ENCODE data around the gene TEX28. TPM values are rescaled to one million over a fixed set of nuclear protein-coding genes. Genes with fewer than 3 reads are reported as not detected.
"Not testable (repeated sequence)": the region's sequence is repeated elsewhere in the genome, so short reads cannot be mapped to it uniquely, and the experiment has no call there.

The TEX28 gene
- total RNA-seq, 1 donor from 2014 or later: not detected

- no peak overlapping the region for H3K27ac Mint-ChIP-seq (ENCODE audit: unreplicated experiment)
Measured at GRCh38 chrX:154298312-154298711, 3.4 kb upstream of the TEX28 start.

GRCh38 chrX:154296731-154297130, 1.8 kb upstream of the TEX28 start:
- Mint-ChIP-seq H3K4me1 (ENCODE audit: low read depth) (no peaks in the 10 kb centered on the region), H3K4me3 (ENCODE audit: unreplicated experiment) (no peak overlapping the region), H3K27ac (ENCODE audit: unreplicated experiment) (no peak overlapping the region), H3K27me3 (ENCODE audit: low read depth) (no peaks in the 10 kb centered on the region), H3K36me3 (ENCODE audit: low read depth) (no peaks in the 10 kb centered on the region), H3K9me3 (ENCODE audit: low read depth) (peaks cover 9% of the 10 kb centered on the region)
- no peak for TF ChIP-seq CTCF (IDR thresholded peaks at IDR 0.05)
- DNase-seq (ENCODE audit: low spot score): peak; percentile 46

More at GRCh38 chrX:154298312-154298711, 3.4 kb upstream of the TEX28 start:
- Mint-ChIP-seq H3K27me3 (ENCODE audit: low read depth) (no peaks in the 10 kb centered on the region), H3K36me3 (ENCODE audit: low read depth) (no peaks in the 10 kb centered on the region), H3K4me1 (ENCODE audit: low read depth) (no peaks in the 10 kb centered on the region), H3K4me3 (ENCODE audit: unreplicated experiment) (no peak overlapping the region), H3K9me3 (ENCODE audit: low read depth) (peaks cover 9% of the 10 kb centered on the region)
- peak; percentile 18 for DNase-seq (ENCODE audit: low spot score)
- no peak for TF ChIP-seq CTCF (IDR thresholded peaks at IDR 0.05)

- no peak within 1 kb of the TSS for H3K4me3 Mint-ChIP-seq (ENCODE audit: unreplicated experiment)
- H3K27me3 Mint-ChIP-seq (ENCODE audit: low read depth): no peaks in the 10 kb centered on the region
- no peaks in the 10 kb centered on the region for H3K4me1 Mint-ChIP-seq (ENCODE audit: low read depth)
- no peaks in the 10 kb centered on the region for H3K36me3 Mint-ChIP-seq (ENCODE audit: low read depth)
- TF ChIP-seq CTCF (IDR thresholded peaks at IDR 0.05): no peak
- peaks cover 9% of the 10 kb centered on the region for H3K9me3 Mint-ChIP-seq (ENCODE audit: low read depth)
- no peak within 1 kb of the TSS for H3K27ac Mint-ChIP-seq (ENCODE audit: unreplicated experiment)
- DNase-seq (ENCODE audit: low spot score): peak; percentile 68
Measured at GRCh38 chrX:154295664-154296310, 863 bp upstream of the TEX28 start, which contains the start of gene TKTL1. TSS of gene TKTL1 (plus strand) at chrX:154295795. CDS start at chrX:154295860, 65 bp downstream.

- not testable (repeated sequence) for H3K9me3 Mint-ChIP-seq (ENCODE audit: low read depth); H3K4me1 Mint-ChIP-seq (ENCODE audit: low read depth); H3K27ac Mint-ChIP-seq (ENCODE audit: unreplicated experiment); H3K36me3 Mint-ChIP-seq (ENCODE audit: low read depth); H3K27me3 Mint-ChIP-seq (ENCODE audit: low read depth); DNase-seq (ENCODE audit: low spot score); H3K4me3 Mint-ChIP-seq (ENCODE audit: unreplicated experiment)
Measured at GRCh38 chrX:154286406-154286805, 8.5 kb downstream of the TEX28 start.

GRCh38 chrX:154284489-154285338, 10.2 kb downstream of the TEX28 start:
- H3K4me3 Mint-ChIP-seq (ENCODE audit: unreplicated experiment); H3K27me3 Mint-ChIP-seq (ENCODE audit: low read depth); H3K27ac Mint-ChIP-seq (ENCODE audit: unreplicated experiment): not testable (repeated sequence)

GRCh38 chrX:154269245-154269644, 25.7 kb downstream of the TEX28 start:
- H3K4me1 Mint-ChIP-seq (ENCODE audit: low read depth); H3K27ac Mint-ChIP-seq (ENCODE audit: unreplicated experiment); H3K27me3 Mint-ChIP-seq (ENCODE audit: low read depth); DNase-seq (ENCODE audit: low spot score); H3K9me3 Mint-ChIP-seq (ENCODE audit: low read depth); H3K4me3 Mint-ChIP-seq (ENCODE audit: unreplicated experiment); H3K36me3 Mint-ChIP-seq (ENCODE audit: low read depth): not testable (repeated sequence)

More at GRCh38 chrX:154284489-154285338, 10.2 kb downstream of the TEX28 start:
- not testable (repeated sequence) for H3K4me1 Mint-ChIP-seq (ENCODE audit: low read depth); H3K36me3 Mint-ChIP-seq (ENCODE audit: low read depth); H3K9me3 Mint-ChIP-seq (ENCODE audit: low read depth); DNase-seq (ENCODE audit: low spot score)

- H3K27me3 Mint-ChIP-seq (ENCODE audit: low read depth); H3K4me3 Mint-ChIP-seq (ENCODE audit: unreplicated experiment); DNase-seq (ENCODE audit: low spot score); H3K9me3 Mint-ChIP-seq (ENCODE audit: low read depth); H3K27ac Mint-ChIP-seq (ENCODE audit: unreplicated experiment); H3K4me1 Mint-ChIP-seq (ENCODE audit: low read depth); H3K36me3 Mint-ChIP-seq (ENCODE audit: low read depth): not testable (repeated sequence)
Measured at GRCh38 chrX:154263072-154263471, 31.9 kb downstream of the TEX28 start.

- not testable (repeated sequence) for H3K36me3 Mint-ChIP-seq (ENCODE audit: low read depth); H3K27me3 Mint-ChIP-seq (ENCODE audit: low read depth); H3K27ac Mint-ChIP-seq (ENCODE audit: unreplicated experiment); DNase-seq (ENCODE audit: low spot score); H3K9me3 Mint-ChIP-seq (ENCODE audit: low read depth); H3K4me1 Mint-ChIP-seq (ENCODE audit: low read depth); H3K4me3 Mint-ChIP-seq (ENCODE audit: unreplicated experiment)
Measured at GRCh38 chrX:154258711-154259110, 36.2 kb downstream of the TEX28 start.

GRCh38 chrX:154257282-154257681, 37.6 kb downstream of the TEX28 start, which contains the start of gene OPN1MW3:
TSS of gene OPN1MW3 (plus strand) at chrX:154257582. CDS start at chrX:154257620, 38 bp downstream.
- H3K27ac Mint-ChIP-seq (ENCODE audit: unreplicated experiment); H3K9me3 Mint-ChIP-seq (ENCODE audit: low read depth); DNase-seq (ENCODE audit: low spot score); H3K27me3 Mint-ChIP-seq (ENCODE audit: low read depth); H3K4me1 Mint-ChIP-seq (ENCODE audit: low read depth); H3K4me3 Mint-ChIP-seq (ENCODE audit: unreplicated experiment); H3K36me3 Mint-ChIP-seq (ENCODE audit: low read depth): not testable (repeated sequence)

GRCh38 chrX:154248076-154248475, 46.8 kb downstream of the TEX28 start:
- not testable (repeated sequence) for H3K4me1 Mint-ChIP-seq (ENCODE audit: low read depth); H3K27ac Mint-ChIP-seq (ENCODE audit: unreplicated experiment); H3K36me3 Mint-ChIP-seq (ENCODE audit: low read depth); H3K9me3 Mint-ChIP-seq (ENCODE audit: low read depth); H3K27me3 Mint-ChIP-seq (ENCODE audit: low read depth); H3K4me3 Mint-ChIP-seq (ENCODE audit: unreplicated experiment); DNase-seq (ENCODE audit: low spot score)
